GM15510 (cell line): Measurements from ENCODE around the gene MFGE8.

Source experiments
- POLR2A ChIP-seq: IDR thresholded peaks from 3 replicates; pipeline ENCODE4 v1.6.1; 2011; ENCODE audit warnings: borderline replicate concordance; ENCODE audit not compliant: insufficient read length; ENCODE audit errors: extremely low read depth

MFGE8 gene

GRCh38 chr15:88917760-88918159 is 4.6 kb upstream of the MFGE8 start:
- no peak for TF ChIP-seq POLR2A

- TF ChIP-seq POLR2A = no peak
These were observed 2.2 kb upstream of the MFGE8 start for GRCh38 chr15:88915354-88915753.

- no peak for TF ChIP-seq POLR2A
These were observed 631 bp upstream of the MFGE8 start for GRCh38 chr15:88913850-88914169.

- no peak for TF ChIP-seq POLR2A
These were observed 668 bp downstream of the MFGE8 start for GRCh38 chr15:88912500-88912921.

- no peak for TF ChIP-seq POLR2A
These were observed 1.4 kb downstream of the MFGE8 start for GRCh38 chr15:88911766-88912118.

GRCh38 chr15:88909956-88910831 is 3.0 kb downstream of the MFGE8 start:
- TF ChIP-seq POLR2A = no peak

GRCh38 chr15:88908697-88909621 is 4.2 kb downstream of the MFGE8 start:
- no peak for TF ChIP-seq POLR2A

- no peak for TF ChIP-seq POLR2A
These were observed 5.1 kb downstream of the MFGE8 start for GRCh38 chr15:88908123-88908522.

GRCh38 chr15:88907111-88907510 is 6.1 kb downstream of the MFGE8 start:
- TF ChIP-seq POLR2A = no peak

GRCh38 chr15:88906551-88906950 is 6.6 kb downstream of the MFGE8 start:
- no peak for TF ChIP-seq POLR2A

- no peak for TF ChIP-seq POLR2A
These were observed 7.0 kb downstream of the MFGE8 start for GRCh38 chr15:88906130-88906529.

GRCh38 chr15:88905576-88905975 is 7.6 kb downstream of the MFGE8 start:
- no peak for TF ChIP-seq POLR2A

- no peak for TF ChIP-seq POLR2A
These were observed 8.4 kb downstream of the MFGE8 start for GRCh38 chr15:88904624-88905327.

GRCh38 chr15:88904257-88904623 is 8.9 kb downstream of the MFGE8 start:
- no peak for TF ChIP-seq POLR2A

- no peak for TF ChIP-seq POLR2A
These were observed 10.3 kb downstream of the MFGE8 start for GRCh38 chr15:88902846-88903245.
